Stimulated activated CD4-positive, alpha-beta T cell treated with anti-CD3 and anti-CD28 coated beads, Interleukin-12 subunit alpha, Interleukin-12 subunit beta, amount 100 ng/mL, for 4 hours (primary cell): ENCODE data around the gene DDX3Y.

ENCODE experiments used
- DNase-seq: peaks from one replicate; pipeline ENCODE4 v3.0.0-alpha.2; 2020

The DDX3Y gene

GRCh38 chrY:12904618-12905516 is at the start of gene DDX3Y:
TSS of gene DDX3Y (plus strand) at chrY:12904868. CDS start at chrY:12904937, 69 bp downstream.
- DNase-seq, result peak; percentile 66

GRCh38 chrY:12855791-12856275 is 48.8 kb upstream of the DDX3Y start:
- no peak for DNase-seq

GRCh38 chrY:12867960-12868359 is 36.7 kb upstream of the DDX3Y start:
- no peak for DNase-seq

GRCh38 chrY:12896973-12897372 is 7.7 kb upstream of the DDX3Y start:
- DNase-seq, result no peak

- no peak for DNase-seq
Observed at GRCh38 chrY:12898604-12899003, 6.1 kb upstream of the DDX3Y start.

- DNase-seq, result peak; percentile 54
Observed at GRCh38 chrY:12905517-12905872, 827 bp downstream of the DDX3Y start.

GRCh38 chrY:12905895-12906294 is 1.2 kb downstream of the DDX3Y start:
- DNase-seq, result no peak

- no peak for DNase-seq
Observed at GRCh38 chrY:12913541-12913940, 8.9 kb downstream of the DDX3Y start.

- DNase-seq, result no peak
Observed at GRCh38 chrY:12928043-12928442, 23.4 kb downstream of the DDX3Y start.

- DNase-seq, result no peak
Observed at GRCh38 chrY:12941725-12942687, 37.3 kb downstream of the DDX3Y start.
